Mononuclear cell (primary cell): ENCODE data around the gene C1orf141. TPM values are rescaled to one million over a fixed set of nuclear protein-coding genes. Genes with fewer than 3 reads are reported as not detected.
"Not testable (repeated sequence)": the region's sequence is repeated elsewhere in the genome, so short reads cannot be mapped to it uniquely, and the experiment has no call there.

ENCODE experiments used
- H3K27me3 ChIP-seq: 2 replicates; pipeline ENCODE4 v1.6.0; 2011; ENCODE audit warnings: low read length, control low read depth; ENCODE audit not compliant: insufficient read depth
- H3K4me1 ChIP-seq: 2 replicates; pipeline ENCODE4 v1.5.1; 2011; ENCODE audit warnings: mild to moderate bottlenecking, low read length, control low read depth; ENCODE audit not compliant: insufficient read depth
- H3K4me3 ChIP-seq: 2 replicates; pipeline ENCODE4 v1.5.1; 2011; ENCODE audit warnings: mild to moderate bottlenecking, low read length, moderate library complexity
- H3K9me3 ChIP-seq: 2 replicates; pipeline ENCODE4 v1.5.1; 2011; ENCODE audit warnings: low read depth, mild to moderate bottlenecking, control low read depth, low read length
- total RNA-seq: library from RNA; depleted of rRNA; stranded (reverse); fragments of >200 nt; gene quantifications from one replicate; pipeline ENCODE4 v1.2.3, GENCODE V29; 2012

The C1orf141 gene
- total RNA-seq, 1 donor = under 0.01 TPM

- Histone ChIP-seq H3K4me1 (peaks cover 8% of the 10 kb centered on the region), H3K9me3 (no peaks in the 10 kb centered on the region), H3K4me3 (no peak overlapping the region), H3K27me3 (no peaks in the 10 kb centered on the region)
Observed at GRCh38 chr1:67149179-67149770, 14.5 kb upstream of the C1orf141 start.

- no peaks in the 10 kb centered on the region for H3K9me3 ChIP-seq
- H3K4me3 ChIP-seq = no peak overlapping the region
- peaks cover 8% of the 10 kb centered on the region for H3K4me1 ChIP-seq
- no peaks in the 10 kb centered on the region for H3K27me3 ChIP-seq
Observed at GRCh38 chr1:67148516-67149178, 13.9 kb upstream of the C1orf141 start.

GRCh38 chr1:67147973-67148372 lies 13.2 kb upstream of the C1orf141 start:
- H3K9me3 ChIP-seq, H3K4me3 ChIP-seq, H3K27me3 ChIP-seq: not testable (repeated sequence)
- H3K4me1 ChIP-seq = peaks cover 13% of the 10 kb centered on the region

GRCh38 chr1:67146539-67146938 lies 11.8 kb upstream of the C1orf141 start:
- H3K4me1 ChIP-seq = peaks cover 13% of the 10 kb centered on the region
- H3K9me3 ChIP-seq = no peaks in the 10 kb centered on the region
- no peak overlapping the region for H3K4me3 ChIP-seq
- no peaks in the 10 kb centered on the region for H3K27me3 ChIP-seq

DNA sequence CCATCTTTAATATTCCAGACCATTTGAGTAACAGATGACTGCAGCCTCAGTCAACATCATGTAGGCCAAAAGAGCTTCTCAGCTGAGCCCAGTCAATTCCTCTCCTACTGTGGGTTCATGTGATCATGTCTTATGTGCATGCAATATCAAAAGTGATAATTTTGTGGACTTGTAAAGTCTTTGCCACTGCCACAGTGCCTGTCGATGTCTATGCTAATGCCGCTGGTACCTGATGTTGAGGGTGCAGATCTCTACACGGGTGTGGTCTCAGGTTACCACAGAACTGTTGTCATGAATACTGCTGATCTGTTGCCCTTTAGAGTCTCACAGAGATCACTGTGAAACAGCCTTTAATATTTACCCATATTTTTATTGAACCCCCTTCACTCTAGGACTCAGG lies 11.3 kb upstream of the C1orf141 start:
- H3K27me3 ChIP-seq = no peaks in the 10 kb centered on the region
- no peak overlapping the region for H3K4me3 ChIP-seq
- H3K4me1 ChIP-seq = peaks cover 13% of the 10 kb centered on the region
- H3K9me3 ChIP-seq = no peaks in the 10 kb centered on the region

DNA sequence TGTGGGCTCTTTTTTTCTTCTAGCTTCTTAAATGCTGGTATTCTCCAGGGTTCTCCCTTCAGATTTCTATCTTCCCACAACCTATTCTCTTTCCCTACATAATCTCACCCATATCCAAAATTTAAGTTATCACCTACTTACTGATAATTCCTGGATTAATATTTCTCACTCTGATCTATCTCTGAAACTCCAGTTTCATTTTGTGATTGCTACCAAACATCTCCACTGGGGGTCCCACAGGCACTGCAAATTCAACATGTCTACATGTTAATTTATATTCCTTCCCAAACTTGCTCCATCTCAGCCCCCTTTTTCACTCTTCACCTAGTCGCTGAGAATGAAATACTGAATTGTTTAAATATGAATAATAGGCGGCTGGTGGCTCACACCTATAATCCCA lies 9.9 kb upstream of the C1orf141 start:
- H3K27me3 ChIP-seq = no peaks in the 10 kb centered on the region
- H3K4me3 ChIP-seq = no peak overlapping the region
- H3K4me1 ChIP-seq = peaks cover 13% of the 10 kb centered on the region
- H3K9me3 ChIP-seq = no peaks in the 10 kb centered on the region

GRCh38 chr1:67143966-67144365 lies 9.2 kb upstream of the C1orf141 start:
- Histone ChIP-seq H3K4me1 (peaks cover 8% of the 10 kb centered on the region), H3K9me3 (no peaks in the 10 kb centered on the region), H3K4me3 (no peak overlapping the region), H3K27me3 (no peaks in the 10 kb centered on the region)

- no peaks in the 10 kb centered on the region for H3K27me3 ChIP-seq
- no peak overlapping the region for H3K4me3 ChIP-seq
- peaks cover 5% of the 10 kb centered on the region for H3K4me1 ChIP-seq
- H3K9me3 ChIP-seq = no peaks in the 10 kb centered on the region
Observed at GRCh38 chr1:67142931-67143330, 8.2 kb upstream of the C1orf141 start.

- H3K4me1 ChIP-seq, H3K27me3 ChIP-seq, H3K9me3 ChIP-seq, H3K4me3 ChIP-seq: not testable (repeated sequence)
Observed at GRCh38 chr1:67141832-67142231, 7.1 kb upstream of the C1orf141 start.

DNA sequence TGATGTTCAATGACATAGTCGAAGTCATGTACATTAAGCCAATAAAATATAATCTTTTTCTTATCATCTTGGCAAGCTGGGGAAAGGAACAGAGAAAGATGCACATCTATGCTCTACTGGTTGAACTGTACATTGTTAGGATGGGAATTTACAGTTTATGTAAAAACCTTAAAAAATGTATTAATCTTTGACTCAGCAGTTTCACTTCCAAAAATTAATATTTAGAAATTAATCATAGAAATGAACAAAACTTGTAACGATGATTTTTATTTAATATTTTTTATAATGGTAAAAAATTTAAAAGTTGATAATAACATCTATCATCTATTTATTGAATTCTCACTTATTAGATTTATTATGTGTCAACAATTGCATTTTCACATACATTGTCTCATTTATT lies 5.7 kb upstream of the C1orf141 start:
- Histone ChIP-seq H3K4me3 (no peak overlapping the region), H3K4me1 (peaks cover 5% of the 10 kb centered on the region)

DNA sequence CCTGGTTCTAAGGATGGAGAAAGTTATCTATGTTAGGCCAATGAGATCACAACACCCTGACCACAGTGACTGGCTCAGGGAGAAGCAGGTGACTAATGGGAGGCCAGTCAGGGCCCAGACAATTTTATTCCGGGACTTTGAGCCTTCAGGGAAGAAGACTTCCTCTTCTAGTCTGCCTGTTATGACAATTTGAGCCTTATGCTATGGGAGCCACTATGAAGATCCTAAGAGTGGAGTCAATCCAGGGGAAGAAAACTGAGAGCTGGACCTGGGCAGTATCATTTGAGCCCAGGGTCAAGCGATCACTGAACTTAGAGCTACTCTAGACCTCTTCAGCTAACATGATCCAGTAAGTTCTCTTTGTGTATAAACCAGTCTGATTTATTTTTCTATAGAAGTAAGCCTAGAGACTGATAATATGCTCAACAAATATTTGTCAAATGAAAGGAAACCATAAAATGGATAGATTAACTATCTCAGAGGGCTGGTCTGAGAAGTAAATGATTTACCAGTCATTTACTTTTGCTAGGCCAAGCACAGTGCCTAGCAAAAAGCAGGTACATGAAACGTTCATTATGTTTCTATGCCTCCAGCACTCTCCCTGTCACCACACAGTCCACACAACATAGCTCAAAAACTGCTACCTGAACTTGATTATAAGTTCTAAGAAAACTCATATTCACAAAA lies 4.2 kb upstream of the C1orf141 start:
- peaks cover 14% of the 10 kb centered on the region for H3K4me1 ChIP-seq
- no peak overlapping the region for H3K4me3 ChIP-seq
- H3K9me3 ChIP-seq = no peaks in the 10 kb centered on the region
- H3K27me3 ChIP-seq = peaks cover 6% of the 10 kb centered on the region

More for the DNA sequence above, 5.7 kb upstream of the C1orf141 start:
- no peaks in the 10 kb centered on the region for H3K27me3 ChIP-seq
- no peaks in the 10 kb centered on the region for H3K9me3 ChIP-seq

GRCh38 chr1:67137307-67137753 lies 2.6 kb upstream of the C1orf141 start:
- no peak overlapping the region for H3K4me3 ChIP-seq
- H3K27me3 ChIP-seq = peaks cover 6% of the 10 kb centered on the region
- no peaks in the 10 kb centered on the region for H3K9me3 ChIP-seq
- H3K4me1 ChIP-seq = peaks cover 10% of the 10 kb centered on the region

- Histone ChIP-seq H3K4me1 (peaks cover 10% of the 10 kb centered on the region), H3K27me3 (peaks cover 6% of the 10 kb centered on the region), H3K4me3 (no peak overlapping the region), H3K9me3 (no peaks in the 10 kb centered on the region)
Observed at GRCh38 chr1:67135354-67135753, 584 bp upstream of the C1orf141 start.

- Histone ChIP-seq H3K4me1 (peaks cover 10% of the 10 kb centered on the region), H3K27me3 (peaks cover 6% of the 10 kb centered on the region), H3K9me3 (no peaks in the 10 kb centered on the region), H3K4me3 (no peak overlapping the region)
Observed at GRCh38 chr1:67133177-67133576, 1.6 kb downstream of the C1orf141 start.

DNA sequence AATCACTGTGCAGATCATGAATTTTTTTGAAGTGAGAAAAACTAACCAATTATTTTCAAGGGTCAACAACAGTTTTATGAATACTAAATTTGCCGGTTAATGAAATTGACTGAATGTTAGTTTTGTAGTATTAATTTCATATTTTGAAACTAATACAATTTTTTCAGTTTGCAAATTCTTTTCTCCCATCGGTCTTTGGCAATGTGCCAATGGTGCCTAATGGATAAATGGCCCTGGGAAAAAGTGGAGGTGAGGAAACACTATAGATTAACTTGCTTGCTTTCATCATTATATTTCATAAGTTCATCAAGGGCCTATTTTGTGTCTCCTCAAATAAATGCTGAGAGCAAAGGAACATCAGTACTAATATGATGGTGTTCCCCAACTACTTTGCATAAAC lies 4.1 kb downstream of the C1orf141 start:
- H3K4me3 ChIP-seq = no peak overlapping the region
- no peaks in the 10 kb centered on the region for H3K9me3 ChIP-seq
- H3K4me1 ChIP-seq = peaks cover 10% of the 10 kb centered on the region
- H3K27me3 ChIP-seq = peaks cover 6% of the 10 kb centered on the region
